Small intestine (tissue), 4 donors: Measurements from ENCODE around the gene TRUB2. TPM values are rescaled to one million over a fixed set of nuclear protein-coding genes. Genes with fewer than 3 reads are reported as not detected.

Experiments
- polyA plus RNA-seq, 4 donors: library from polyadenylated mRNA; stranded (reverse) in 3 of 4; unstranded in 1 of 4; fragments of 200-250 nt in 3 of 4; fragments of 120-200 nt in 1 of 4; gene quantifications; one replicate each; pipeline versions ENCODE4 v1.2.1 to v1.2.3, GENCODE V29; 2013
- donor health status: healthy with polysubstance abuse.
- donor health status: Bipolar disorder and iron deficiency.
- donor health status: healthy.

The TRUB2 gene
- polyA plus RNA-seq, 4 donors = 17.0 to 35.3 (median 24.5) TPM

Other genes starting within 250 kb of the TRUB2 start
- gene PTGES2, start 194.7 kb downstream of the TRUB2 start, polyA plus RNA-seq = 10 to 100 TPM; 47.7 to 99.7 (median 76.0) TPM
- 100 to 1,000 TPM in 1 of 4 donors, 1 to 10 TPM in 3; 1.6 to 582 (median 3.7) TPM for gene LCN2, start 173.0 kb downstream of the TRUB2 start, polyA plus RNA-seq
- 100 to 1,000 TPM in 1 of 4 donors, 10 to 100 TPM in 3; 33.1 to 111 (median 64.6) TPM for gene BBLN, start 162.2 kb downstream of the TRUB2 start, polyA plus RNA-seq
- gene CIZ1, start 130.9 kb downstream of the TRUB2 start, polyA plus RNA-seq = 10 to 100 TPM; 44.5 to 88.1 (median 47.8) TPM
- gene DNM1, start 119.1 kb downstream of the TRUB2 start, polyA plus RNA-seq = 10 to 100 TPM in 1 of 4 donors, 1 to 10 TPM in 1, under 1 TPM in 2; 0.45 to 72.1 (median 3.7) TPM
- gene GOLGA2, start 46.4 kb downstream of the TRUB2 start, polyA plus RNA-seq = 10 to 100 TPM; 34.9 to 69.1 (median 48.7) TPM
- gene SWI5, start 46.2 kb downstream of the TRUB2 start, polyA plus RNA-seq = 10 to 100 TPM; 21.4 to 38.5 (median 33.5) TPM
- gene COQ4, start 392 bp upstream of the TRUB2 start, polyA plus RNA-seq = 100 to 1,000 TPM in 2 of 4 donors, 10 to 100 TPM in 2; 68.8 to 198 (median 105) TPM
- 100 to 1,000 TPM in 2 of 4 donors, 10 to 100 TPM in 2; 23.2 to 162 (median 95.0) TPM for gene SLC27A4, start 18.1 kb upstream of the TRUB2 start, polyA plus RNA-seq
- gene URM1, start 48.9 kb upstream of the TRUB2 start, polyA plus RNA-seq = 10 to 100 TPM; 56.1 to 83.6 (median 66.0) TPM
- 10 to 100 TPM in 1 of 4 donors, 1 to 10 TPM in 2, not detected in 1; 4.3 to 10.3 (median 6.8) TPM for gene CERCAM, start 98.4 kb upstream of the TRUB2 start, polyA plus RNA-seq
- gene ODF2, start 133.6 kb upstream of the TRUB2 start, polyA plus RNA-seq = 10 to 100 TPM in 2 of 4 donors, 1 to 10 TPM in 2; 4.0 to 21.8 (median 11.9) TPM
- 10 to 100 TPM; 17.8 to 31.3 (median 21.1) TPM for gene GLE1, start 182.3 kb upstream of the TRUB2 start, polyA plus RNA-seq
- 100 to 1,000 TPM in 3 of 4 donors, 10 to 100 TPM in 1; 98.1 to 243 (median 152) TPM for gene SPTAN1, start 230.1 kb upstream of the TRUB2 start, polyA plus RNA-seq